SK-N-SH treated with all-trans-retinoic acid at 6 μM for 48 hours (cell line): ENCODE measurements around the gene RELA.
A peak's percentile ranks its signal among the peaks of the same experiment; 100 is the strongest.

ENCODE experiments used
- ATAC-seq: fragments of 200-7000 bp; cut with Tn5 transposase; 3 replicates; pipeline ENCODE4 v1.9.1; 2020; ENCODE audit warnings: mild to moderate bottlenecking, moderate library complexity
- ARNTL ChIP-seq: fragments of 450-650 bp; formaldehyde crosslinking; IDR thresholded peaks from 2 replicates; pipeline ENCODE4 v1.5.0; 2020; ENCODE audit warnings: low read depth, mild to moderate bottlenecking, moderate library complexity, borderline replicate concordance
- BACH2 ChIP-seq: fragments of 250-450 bp; sonication (Bioruptor Pico); IDR thresholded peaks from 2 replicates; pipeline ENCODE4 v1.9.0; 2021; ENCODE audit warnings: mild to moderate bottlenecking, borderline replicate concordance
- CREB5 ChIP-seq: fragments of 250-450 bp; sonication (Bioruptor Pico); IDR thresholded peaks from 2 replicates; pipeline ENCODE4 v1.5.1; 2020; ENCODE audit warnings: low read depth, mild to moderate bottlenecking, moderate library complexity
- CSDC2 ChIP-seq: fragments of 250-450 bp; sonication (Bioruptor Pico); IDR thresholded peaks from 2 replicates; pipeline ENCODE4 v1.5.0; 2020; ENCODE audit warnings: mild to moderate bottlenecking, moderate library complexity
- CSRNP3 ChIP-seq: fragments of 250-450 bp; sonication (Bioruptor Pico); IDR thresholded peaks from 2 replicates; pipeline ENCODE4 v1.5.1; 2021; ENCODE audit warnings: mild to moderate bottlenecking, moderate library complexity
- ESRRG ChIP-seq: fragments of 250-450 bp; sonication (Bioruptor Pico); IDR thresholded peaks from 2 replicates; pipeline ENCODE4 v1.6.1; 2021; ENCODE audit warnings: mild to moderate bottlenecking
- GLIS3 ChIP-seq: fragments of 250-450 bp; sonication (Bioruptor Pico); IDR thresholded peaks from 2 replicates; pipeline ENCODE4 v1.5.0; 2020; ENCODE audit warnings: mild to moderate bottlenecking, moderate library complexity
- OSR1 ChIP-seq: fragments of 250-450 bp; sonication (Bioruptor Pico); IDR thresholded peaks from 2 replicates; pipeline ENCODE4 v1.8.0; 2022; ENCODE audit warnings: moderate library complexity, mild to moderate bottlenecking, inconsistent platforms
- PATZ1 ChIP-seq: fragments of 250-450 bp; sonication (Bioruptor Pico); IDR thresholded peaks from 2 replicates; pipeline ENCODE4 v1.8.0; 2020; ENCODE audit warnings: mild to moderate bottlenecking, moderate library complexity, borderline replicate concordance
- POU6F1 ChIP-seq: fragments of 250-450 bp; sonication (Bioruptor Pico); IDR thresholded peaks from 2 replicates; pipeline ENCODE4 v1.8.0; 2021; ENCODE audit warnings: low read depth, mild to moderate bottlenecking, moderate library complexity, borderline replicate concordance
- TCF4 ChIP-seq: fragments of 250-450 bp; sonication (Bioruptor Pico); IDR thresholded peaks from 2 replicates; pipeline ENCODE4 v1.8.0; 2021; ENCODE audit warnings: mild to moderate bottlenecking, moderate library complexity, borderline replicate concordance
- TSHZ2 ChIP-seq: fragments of 250-450 bp; sonication (Bioruptor Pico); IDR thresholded peaks from 2 replicates; pipeline ENCODE4 v1.5.0; 2020; ENCODE audit warnings: mild to moderate bottlenecking, moderate library complexity
- ZC3H10 ChIP-seq: fragments of 250-450 bp; sonication (Bioruptor Pico); IDR thresholded peaks from 2 replicates; pipeline ENCODE4 v1.5.1; 2021; ENCODE audit warnings: mild to moderate bottlenecking, moderate library complexity
- ZFP3 ChIP-seq: fragments of 250-450 bp; sonication (Bioruptor Pico); IDR thresholded peaks from 2 replicates; pipeline ENCODE4 v1.5.0; 2020; ENCODE audit warnings: mild to moderate bottlenecking, moderate library complexity
- ZNF565 ChIP-seq: fragments of 450-650 bp; formaldehyde crosslinking; conservative IDR thresholded peaks from 2 replicates; pipeline ENCODE4 v1.5.0; 2020; ENCODE audit warnings: low read depth, mild to moderate bottlenecking, moderate library complexity
- ZNF70 ChIP-seq: fragments of 450-650 bp; formaldehyde crosslinking; IDR thresholded peaks from 2 replicates; pipeline ENCODE4 v1.5.0; 2020; ENCODE audit warnings: mild to moderate bottlenecking, moderate library complexity
- ZNF8 ChIP-seq: fragments of 450-650 bp; formaldehyde crosslinking; IDR thresholded peaks from 2 replicates; pipeline ENCODE4 v1.5.0; 2020; ENCODE audit warnings: mild to moderate bottlenecking, moderate library complexity

The RELA gene

GRCh38 chr11:65644837-65645236, 17.9 kb downstream of the RELA start (continued):
- TF ChIP-seq TSHZ2 (CRISPR knock-in tag) (no peak), BACH2 (CRISPR knock-in tag) (no peak), ESRRG (CRISPR knock-in tag) (no peak), CSDC2 (no peak), GLIS3 (CRISPR knock-in tag) (no peak), ZC3H10 (CRISPR knock-in tag) (no peak)

- ATAC-seq = peak; percentile 16
Observed at GRCh38 chr11:65643971-65644370, 18.7 kb downstream of the RELA start.

GRCh38 chr11:65642014-65642671, 20.6 kb downstream of the RELA start:
- no peak for ATAC-seq
- no peak for TF ChIP-seq TCF4 (CRISPR knock-in tag)
- no peak for TF ChIP-seq OSR1 (CRISPR knock-in tag)
- TF ChIP-seq ZNF70 = no peak
- TF ChIP-seq ZNF8 (CRISPR knock-in tag) = no peak
- no peak for TF ChIP-seq BACH2 (CRISPR knock-in tag)
- no peak for TF ChIP-seq CSRNP3
- TF ChIP-seq PATZ1 = no peak
- no peak for TF ChIP-seq ESRRG (CRISPR knock-in tag)
- no peak for TF ChIP-seq CSDC2
- TF ChIP-seq POU6F1 = no peak

More at GRCh38 chr11:65643971-65644370, 18.7 kb downstream of the RELA start:
- TF ChIP-seq BACH2 (CRISPR knock-in tag) (no peak), CREB5 (CRISPR knock-in tag) (no peak), OSR1 (CRISPR knock-in tag) (no peak), GLIS3 (CRISPR knock-in tag) (no peak), ZC3H10 (CRISPR knock-in tag) (no peak), ZNF565 (CRISPR knock-in tag) (no peak), ZFP3 (CRISPR knock-in tag) (no peak), PATZ1 (no peak), CSRNP3 (no peak), ARNTL (no peak), TCF4 (CRISPR knock-in tag) (no peak)
- TF ChIP-seq, all 23 proteins: peak for 0
